GM18861 (cell line): ENCODE data around the gene MVB12A.
A peak's percentile ranks its signal among the peaks of the same experiment; 100 is the strongest.

Experiments
- ATAC-seq: cut with Tn5 transposase; IDR thresholded peaks from one replicate; pipeline ENCODE4 v1.9.1; 2021; ENCODE audit not compliant: unreplicated experiment

Gene MVB12A

GRCh38 chr19:17404621-17405249 is 15.1 kb upstream of the MVB12A start:
- ATAC-seq: no peak

- ATAC-seq: peak; percentile 66
Measured at GRCh38 chr19:17405250-17406045, 14.4 kb upstream of the MVB12A start, which contains the start of gene BST2. Gene BST2, minus strand, starts transcription at chr19:17405630. Its CDS starts 55 bp downstream, at chr19:17405575.

GRCh38 chr19:17406046-17406886 is 13.6 kb upstream of the MVB12A start:
- no peak for ATAC-seq

- ATAC-seq: no peak
Measured at GRCh38 chr19:17406887-17407196, 13.0 kb upstream of the MVB12A start.

- no peak for ATAC-seq
Measured at GRCh38 chr19:17409990-17410389, 9.9 kb upstream of the MVB12A start.

- no peak for ATAC-seq
Measured at GRCh38 chr19:17411801-17412200, 8.0 kb upstream of the MVB12A start.

GRCh38 chr19:17414097-17414496 is 5.8 kb upstream of the MVB12A start:
- ATAC-seq: no peak

GRCh38 chr19:17415121-17415520 is 4.7 kb upstream of the MVB12A start:
- no peak for ATAC-seq

GRCh38 chr19:17418710-17419109 is 1.1 kb upstream of the MVB12A start:
- no peak for ATAC-seq

GRCh38 chr19:17419154-17419620 is 660 bp upstream of the MVB12A start:
- ATAC-seq: no peak

- no peak for ATAC-seq
Measured at GRCh38 chr19:17420475-17420924, 653 bp downstream of the MVB12A start.

GRCh38 chr19:17421942-17422341 is 2.1 kb downstream of the MVB12A start:
- ATAC-seq: no peak

- no peak for ATAC-seq
Measured at GRCh38 chr19:17423429-17424208, 3.8 kb downstream of the MVB12A start.

GRCh38 chr19:17424743-17425365 is 5.0 kb downstream of the MVB12A start:
- no peak for ATAC-seq

GRCh38 chr19:17429641-17430113 is 9.8 kb downstream of the MVB12A start:
- no peak for ATAC-seq

GRCh38 chr19:17431417-17431816 is 11.6 kb downstream of the MVB12A start:
- no peak for ATAC-seq

GRCh38 chr19:17435218-17435617 is 15.4 kb downstream of the MVB12A start:
- ATAC-seq: no peak

- ATAC-seq: no peak
Measured at GRCh38 chr19:17436094-17436873, 16.4 kb downstream of the MVB12A start.

GRCh38 chr19:17436874-17437267 is 17.0 kb downstream of the MVB12A start:
- ATAC-seq: no peak
